Measurements from ENCODE around the gene C1orf21.

Gene C1orf21

GRCh38 chr1:184412472-184412871 is 25.6 kb downstream of the C1orf21 start:
- DNase-seq (ENCODE audit: low read depth, low spot score) = no peak

DNA sequence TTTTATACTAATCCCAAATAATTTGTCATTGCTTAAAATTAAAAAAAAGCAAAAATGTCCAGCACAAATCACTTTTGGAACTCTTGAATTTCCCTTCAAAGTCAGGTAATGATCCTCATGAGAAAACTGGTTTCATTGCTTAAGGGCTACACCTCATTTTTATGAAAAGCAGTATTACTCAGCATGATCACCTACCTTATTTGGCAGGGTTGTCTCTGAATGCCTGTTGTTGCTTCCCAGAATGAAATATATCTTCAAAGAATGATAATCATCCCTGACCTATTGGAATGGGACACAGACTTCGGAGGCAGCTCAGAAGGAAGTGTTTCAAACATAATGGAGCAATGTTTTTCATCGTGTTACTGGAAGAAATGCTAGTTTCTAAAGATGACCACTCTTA is 29.7 kb downstream of the C1orf21 start:
- no peak for DNase-seq (ENCODE audit: low read depth, low spot score)

DNA sequence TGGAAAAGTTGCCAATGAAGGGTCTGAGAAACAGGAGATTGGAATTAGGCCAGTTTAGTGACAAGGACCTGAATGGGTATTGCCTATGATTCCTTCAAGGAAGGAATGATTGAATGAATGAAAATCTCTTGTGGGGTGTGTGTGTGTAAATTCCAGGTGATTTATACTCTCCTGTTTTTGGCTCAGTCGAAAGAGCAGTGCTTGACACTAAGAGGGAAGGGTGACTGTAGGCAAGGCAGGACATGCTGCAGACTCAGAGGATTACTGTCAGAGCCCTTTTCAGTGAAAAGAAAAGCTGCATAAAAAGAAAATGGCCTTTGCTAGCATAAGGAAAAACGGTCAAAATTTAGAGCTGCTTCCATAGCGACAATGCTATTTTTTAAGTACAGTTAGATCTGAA is 30.1 kb downstream of the C1orf21 start:
- DNase-seq (ENCODE audit: low read depth, low spot score) = no peak

GRCh38 chr1:184417916-184418315 is 31.1 kb downstream of the C1orf21 start:
- no peak for DNase-seq (ENCODE audit: low read depth, low spot score)

- DNase-seq (ENCODE audit: low read depth, low spot score) = no peak
These were observed 32.0 kb downstream of the C1orf21 start for GRCh38 chr1:184418652-184419349.

- DNase-seq (ENCODE audit: low read depth, low spot score) = no peak
These were observed 32.7 kb downstream of the C1orf21 start for GRCh38 chr1:184419350-184420161.

- DNase-seq (ENCODE audit: low read depth, low spot score) = no peak
These were observed 35.8 kb downstream of the C1orf21 start for GRCh38 chr1:184422490-184423233.

- no peak for DNase-seq (ENCODE audit: low read depth, low spot score)
These were observed 36.8 kb downstream of the C1orf21 start for GRCh38 chr1:184423649-184424048.

DNA sequence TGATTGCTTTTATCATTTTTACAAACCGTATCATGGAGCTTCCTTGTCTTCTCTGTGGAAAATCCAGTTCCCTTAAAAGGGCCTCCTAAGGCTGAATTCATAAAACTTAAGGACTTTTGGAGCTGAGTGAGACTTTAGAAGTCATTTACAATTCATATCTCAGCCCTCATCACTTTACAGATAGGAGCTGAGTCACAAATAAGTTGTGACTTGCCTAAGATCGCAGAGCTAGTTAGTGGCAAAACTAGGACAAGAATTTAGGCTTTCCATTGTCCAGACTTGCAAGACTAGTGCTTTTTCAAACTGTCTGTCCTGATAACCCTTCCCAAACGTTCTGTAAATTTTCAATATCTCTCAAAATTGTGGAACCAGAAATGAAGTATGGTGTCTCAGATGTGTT is 37.3 kb downstream of the C1orf21 start:
- DNase-seq (ENCODE audit: low read depth, low spot score) = no peak

DNA sequence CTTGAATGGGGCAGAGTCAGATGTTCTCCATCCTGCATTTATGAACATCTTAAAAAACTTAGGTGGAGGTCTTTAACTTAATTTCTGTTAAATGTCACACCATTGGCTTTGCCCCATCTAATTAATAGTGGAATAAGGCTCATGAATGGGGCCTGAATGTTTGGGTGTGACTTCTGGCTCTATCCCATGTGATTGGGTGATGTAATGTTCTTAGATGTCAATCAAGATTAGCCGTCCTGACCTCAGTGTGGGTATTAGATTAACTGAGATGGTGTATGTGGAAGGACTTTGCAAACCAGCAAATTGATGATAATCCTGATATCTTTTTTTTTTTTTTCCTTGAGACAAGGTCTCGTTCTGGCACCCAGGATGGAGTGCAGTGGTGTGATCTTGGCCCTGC is 38.1 kb downstream of the C1orf21 start:
- DNase-seq (ENCODE audit: low read depth, low spot score) = no peak

GRCh38 chr1:184425449-184426277 is 38.8 kb downstream of the C1orf21 start:
- no peak for DNase-seq (ENCODE audit: low read depth, low spot score)

DNA sequence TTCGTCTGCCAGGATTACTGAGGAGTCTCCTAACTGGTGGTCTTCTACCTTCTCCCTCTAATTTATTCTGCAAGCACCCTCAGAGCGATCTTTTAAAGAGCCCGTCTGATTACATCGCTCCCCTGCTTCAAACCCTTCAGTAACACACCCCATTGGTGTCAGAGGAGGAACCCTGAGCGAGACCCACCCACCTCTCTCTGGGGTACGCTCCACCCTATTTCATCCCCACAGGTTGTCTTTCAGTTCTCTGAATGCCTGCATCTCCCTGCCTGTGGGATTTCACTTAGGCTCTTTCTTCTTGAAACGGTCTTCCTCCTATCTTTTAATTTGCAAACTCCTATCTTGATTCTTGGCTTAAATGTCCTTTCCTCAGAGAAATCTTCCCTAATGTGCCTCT is 39.4 kb downstream of the C1orf21 start:
- DNase-seq (ENCODE audit: low read depth, low spot score) = no peak

DNA sequence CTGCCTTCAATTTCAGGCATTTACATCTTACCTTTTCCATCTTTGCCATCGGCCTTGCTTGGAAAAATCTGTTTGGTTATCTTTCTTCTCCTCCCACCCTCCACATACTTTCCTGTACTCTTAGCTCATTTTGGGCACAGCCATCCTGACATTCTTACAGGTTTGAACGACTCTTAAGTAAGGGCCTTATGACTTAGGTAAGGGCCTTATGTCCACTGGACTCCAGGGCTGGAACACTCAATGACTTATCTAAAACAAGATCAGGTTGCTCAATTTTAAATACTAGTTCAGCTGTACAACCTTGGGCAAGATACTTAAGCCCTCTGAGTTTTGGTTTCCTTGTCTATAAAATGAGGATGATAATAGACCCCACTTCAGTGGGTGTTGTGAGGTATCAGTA is 40.9 kb downstream of the C1orf21 start:
- DNase-seq (ENCODE audit: low read depth, low spot score) = no peak

GRCh38 chr1:184428604-184429003 is 41.8 kb downstream of the C1orf21 start:
- no peak for DNase-seq (ENCODE audit: low read depth, low spot score)

DNA sequence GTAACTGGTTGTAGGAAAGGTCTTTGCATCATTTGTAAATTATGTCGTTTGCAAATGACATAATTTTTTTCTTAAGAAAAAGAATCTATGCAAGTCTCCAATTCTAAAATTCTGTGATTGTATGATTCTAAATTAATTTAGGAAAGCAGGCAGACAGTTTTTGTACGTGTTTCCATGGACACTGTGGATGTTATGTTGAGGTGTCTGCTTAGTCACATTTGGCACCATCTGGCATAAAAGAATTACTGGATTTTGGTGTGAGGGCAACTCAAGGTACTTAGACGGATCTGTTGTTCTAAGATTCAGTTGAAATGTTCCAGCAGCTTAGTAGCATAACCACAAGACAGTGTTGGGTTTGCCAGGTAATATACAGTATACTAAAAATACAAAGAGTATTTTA is 42.5 kb downstream of the C1orf21 start:
- DNase-seq (ENCODE audit: low read depth, low spot score) = no peak

DNA sequence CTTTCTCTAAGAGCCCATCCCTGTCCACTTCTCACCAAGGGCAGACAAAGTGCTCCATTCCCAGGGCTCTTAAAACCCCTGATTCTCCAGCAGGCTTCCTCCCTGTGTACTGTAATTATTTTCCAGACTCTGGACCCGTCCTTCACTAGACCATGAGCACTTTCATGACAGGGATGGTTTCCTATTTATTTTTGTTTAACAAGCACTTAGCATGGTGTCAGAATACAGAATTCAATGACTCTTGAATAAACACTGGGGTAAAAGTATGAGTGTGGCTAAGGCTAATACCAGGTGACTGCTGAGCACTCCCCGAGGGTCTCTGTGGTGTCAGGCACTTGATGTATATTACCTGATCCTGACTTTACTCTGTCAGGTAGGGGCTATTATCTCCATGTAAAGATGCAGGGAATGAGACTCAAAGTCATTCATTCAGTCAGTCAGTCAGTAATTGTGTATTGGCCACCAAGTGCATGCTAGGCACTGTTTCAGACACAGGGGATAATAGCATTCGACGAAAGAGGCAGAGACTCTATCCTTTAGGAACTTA is 47.2 kb downstream of the C1orf21 start:
- no peak for DNase-seq (ENCODE audit: low read depth, low spot score)

DNA sequence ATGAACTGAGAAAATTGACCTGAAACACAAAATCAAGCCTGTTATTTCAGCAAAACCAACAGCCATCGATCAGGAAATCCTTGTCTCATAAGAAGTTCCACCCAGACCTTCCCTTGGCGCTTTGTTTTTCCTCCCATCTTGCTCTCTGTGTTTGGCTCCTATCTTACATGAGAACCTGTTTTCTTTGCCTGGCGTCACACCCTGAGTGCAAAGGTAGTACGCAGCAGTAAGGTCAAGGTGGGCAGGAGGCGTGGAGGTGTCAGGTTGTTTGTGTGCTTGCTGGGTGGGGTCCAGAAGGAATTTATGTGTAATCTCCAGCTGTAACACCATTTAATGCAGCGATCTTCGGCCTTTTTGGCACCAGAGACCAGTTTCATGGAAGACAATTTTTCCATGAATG is 50.5 kb downstream of the C1orf21 start:
- DNase-seq (ENCODE audit: low read depth, low spot score) = no peak

DNA sequence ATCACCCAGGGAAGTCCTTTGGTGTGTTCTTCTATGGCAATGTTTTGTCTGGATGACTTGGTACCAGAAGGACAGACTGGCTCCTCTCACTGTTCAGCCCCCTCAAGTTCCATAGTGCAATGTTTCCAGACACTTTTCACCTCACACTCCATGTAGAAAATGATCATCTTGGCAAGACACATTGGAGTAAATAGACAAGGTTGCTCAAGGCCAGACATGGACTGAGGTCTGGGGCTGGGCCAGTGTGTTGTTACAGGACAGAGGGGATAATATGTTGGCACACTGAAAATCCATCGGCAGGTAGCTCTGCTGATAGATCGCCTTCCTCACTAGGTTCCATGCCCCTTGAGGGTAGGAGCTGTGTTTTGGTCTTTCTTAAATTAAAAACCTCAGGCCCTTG is 51.5 kb downstream of the C1orf21 start:
- no peak for DNase-seq (ENCODE audit: low read depth, low spot score)

- no peak for DNase-seq (ENCODE audit: low read depth, low spot score)
These were observed 55.4 kb downstream of the C1orf21 start for GRCh38 chr1:184442260-184442659.

DNA sequence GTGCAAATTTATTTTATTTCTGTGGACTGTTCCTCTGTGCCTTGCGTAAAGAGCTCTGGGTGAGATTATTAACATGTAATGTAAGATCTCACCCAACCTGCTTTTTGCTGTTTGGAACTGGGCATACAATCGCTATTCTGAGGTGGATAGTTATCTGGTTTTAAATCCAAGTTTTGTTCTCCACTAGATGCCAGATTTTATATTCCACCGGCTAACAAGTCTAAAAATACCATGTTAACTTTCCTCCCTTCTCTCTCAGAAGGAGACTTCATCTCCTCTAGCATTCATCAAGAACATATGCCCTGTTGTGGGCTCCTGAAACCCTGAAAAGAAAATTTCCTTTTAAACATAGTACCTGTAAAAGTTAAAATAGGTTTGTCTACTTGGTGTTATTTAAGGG is 56.4 kb downstream of the C1orf21 start:
- no peak for DNase-seq (ENCODE audit: low read depth, low spot score)

DNA sequence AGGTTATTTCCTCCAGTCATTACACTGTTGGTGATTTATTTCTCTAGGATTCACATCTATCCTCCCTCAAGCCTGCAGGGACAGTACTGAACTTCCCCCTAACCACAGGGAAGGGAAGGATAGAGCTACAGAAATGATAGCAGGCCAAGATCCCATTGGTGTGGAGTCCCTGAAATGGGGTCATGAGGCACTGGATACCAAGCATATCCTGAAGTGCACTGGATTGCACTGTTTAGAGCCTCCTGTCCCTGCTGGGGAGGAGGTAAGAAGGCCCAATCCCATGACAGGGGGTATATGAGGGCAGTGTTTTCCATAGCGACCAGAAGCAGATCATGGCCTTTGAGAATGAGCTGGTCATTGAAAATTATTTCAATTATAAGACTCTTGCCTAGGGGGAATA is 56.8 kb downstream of the C1orf21 start:
- DNase-seq (ENCODE audit: low read depth, low spot score) = no peak

Measured in brain pericyte (primary cell).